ENCODE results near the gene SNAI3. TPM values are rescaled to one million over a fixed set of nuclear protein-coding genes. Genes with fewer than 3 reads are reported as not detected.

Gene SNAI3
- total RNA-seq, 1 donor from 2014 or later: 2.7 TPM

DNA sequence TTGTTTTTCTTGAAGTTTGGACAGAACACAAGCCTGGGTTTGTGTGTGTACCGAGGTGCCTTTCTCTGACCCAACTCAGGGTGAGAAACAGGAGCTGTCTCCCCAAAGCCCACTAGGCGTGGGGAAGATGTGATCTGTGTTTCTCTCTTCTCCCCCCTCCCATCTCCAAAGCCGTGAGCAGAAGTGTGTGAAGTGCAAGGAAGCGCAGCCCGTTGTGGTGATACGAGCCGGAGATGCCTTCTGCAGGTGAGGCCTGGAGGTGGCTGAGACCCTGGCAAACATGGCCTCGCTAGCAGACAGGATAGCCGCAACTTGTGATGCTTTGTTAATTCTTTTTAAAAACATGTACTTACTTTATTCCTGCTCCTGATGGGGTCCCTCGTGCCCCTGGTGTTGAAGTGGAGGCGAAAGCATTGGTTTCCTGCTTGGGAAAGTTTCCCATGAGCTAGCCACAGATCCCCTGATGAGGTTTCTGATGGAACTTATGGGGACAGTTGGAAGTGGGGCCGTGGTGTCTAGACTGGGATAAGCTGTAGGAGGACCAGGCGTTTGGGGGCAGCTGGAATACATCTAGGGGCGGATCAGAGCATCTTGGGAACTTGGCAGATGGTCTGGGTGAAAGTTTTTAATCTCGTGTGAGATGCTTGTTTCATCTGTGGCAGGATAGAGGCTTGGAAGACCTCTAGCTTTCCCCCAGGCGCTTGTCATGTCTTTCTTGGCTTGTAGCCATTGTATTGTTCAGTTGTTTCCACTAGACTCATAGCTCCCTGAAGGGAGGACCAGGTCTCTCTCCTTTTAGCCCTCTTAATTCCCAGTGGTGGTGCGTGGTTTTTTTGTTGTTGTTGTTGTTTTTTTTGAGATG lies 20.9 kb upstream of the SNAI3 start:
- no peaks in the 10 kb centered on the region for H3K9me3 Mint-ChIP-seq
- intact Hi-C loops (cut with micrococcal nuclease): loop anchor here (1.0 kb wide), 5 partner anchors 21 to 137 kb away; partner anchors contain the start of genes CYBA, SNAI3 and ZC3H18
- ChIA-PET POLR2A (interaction anchor here (0.6 to 2.6 kb wide), 5 partner anchors 24 to 271 kb away, joined by 3 to 10 read pairs (median 5); partner anchors contain the start of genes GALNS, MVD and TRAPPC2L), CTCF (interaction anchor here (0.5 to 0.8 kb wide), 3 partner anchors 30 to 777 kb away, joined by 3 read pairs; no protein-coding TSS in a partner anchor)
- H3K36me3 Mint-ChIP-seq (ENCODE audit: low read depth): peaks cover 4% of the 10 kb centered on the region
- no peak for ATAC-seq (ENCODE audit: low read depth)
- H3K27ac Mint-ChIP-seq: peak overlapping the region; percentile 62
- no peak for DNase-seq
- peaks cover 43% of the 10 kb centered on the region for H3K4me1 Mint-ChIP-seq
- peak overlapping the region; percentile 84 for H3K4me3 Mint-ChIP-seq
- H3K27me3 Mint-ChIP-seq: no peaks in the 10 kb centered on the region
- TF ChIP-seq, protein P1, sequence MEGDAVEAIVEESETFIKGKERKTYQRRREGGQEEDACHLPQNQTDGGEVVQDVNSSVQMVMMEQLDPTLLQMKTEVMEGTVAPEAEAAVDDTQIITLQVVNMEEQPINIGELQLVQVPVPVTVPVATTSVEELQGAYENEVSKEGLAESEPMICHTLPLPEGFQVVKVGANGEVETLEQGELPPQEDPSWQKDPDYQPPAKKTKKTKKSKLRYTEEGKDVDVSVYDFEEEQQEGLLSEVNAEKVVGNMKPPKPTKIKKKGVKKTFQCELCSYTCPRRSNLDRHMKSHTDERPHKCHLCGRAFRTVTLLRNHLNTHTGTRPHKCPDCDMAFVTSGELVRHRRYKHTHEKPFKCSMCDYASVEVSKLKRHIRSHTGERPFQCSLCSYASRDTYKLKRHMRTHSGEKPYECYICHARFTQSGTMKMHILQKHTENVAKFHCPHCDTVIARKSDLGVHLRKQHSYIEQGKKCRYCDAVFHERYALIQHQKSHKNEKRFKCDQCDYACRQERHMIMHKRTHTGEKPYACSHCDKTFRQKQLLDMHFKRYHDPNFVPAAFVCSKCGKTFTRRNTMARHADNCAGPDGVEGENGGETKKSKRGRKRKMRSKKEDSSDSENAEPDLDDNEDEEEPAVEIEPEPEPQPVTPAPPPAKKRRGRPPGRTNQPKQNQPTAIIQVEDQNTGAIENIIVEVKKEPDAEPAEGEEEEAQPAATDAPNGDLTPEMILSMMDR (IDR thresholded peaks at IDR 0.05): no peak

DNA sequence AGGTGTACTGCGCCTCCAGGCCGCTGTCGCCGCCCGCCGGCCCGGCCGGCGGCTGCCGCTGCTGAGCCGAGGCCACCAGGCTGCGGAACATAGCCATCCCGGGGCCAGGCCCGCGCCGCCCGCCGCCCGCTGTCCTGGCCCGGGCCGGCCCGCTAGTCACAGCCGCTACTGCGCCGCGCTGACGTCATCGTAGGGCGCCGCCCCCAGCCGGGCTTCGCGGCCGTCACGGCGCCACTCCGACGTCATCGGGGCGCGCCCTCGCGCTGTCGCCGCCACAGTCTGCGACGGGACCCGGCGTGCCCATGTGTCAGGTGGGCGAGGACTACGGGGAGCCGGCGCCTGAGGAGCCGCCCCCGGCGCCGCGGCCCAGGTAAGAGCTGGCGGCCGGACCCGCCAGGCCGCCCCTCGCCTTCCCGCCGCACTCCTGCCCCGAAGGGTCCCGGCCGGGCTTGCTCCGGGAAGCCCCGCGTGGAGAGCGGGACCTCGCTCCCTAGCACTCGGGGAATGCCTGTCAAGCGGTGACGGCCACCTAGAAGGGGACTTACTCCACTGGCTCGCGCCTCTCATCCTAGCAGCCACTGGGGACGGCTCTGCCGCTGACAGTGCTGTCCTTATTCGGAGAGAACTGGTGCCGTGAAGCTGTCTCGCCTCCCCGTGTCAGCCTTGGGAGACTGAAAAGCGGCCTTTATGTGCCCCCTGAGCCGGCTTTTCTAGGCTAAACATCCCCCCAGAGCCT lies 20.1 kb upstream of the SNAI3 start, which contains the start of the genes CTU2 and RNF166:
Gene CTU2, plus strand, starts transcription at position 275 of the 736 bp plus-strand sequence. Its CDS starts 28 bp downstream, at position 303.
Gene RNF166, minus strand, starts transcription at position 180 of the 736 bp plus-strand sequence. Its CDS starts 83 bp downstream, at position 97.
- Mint-ChIP-seq H3K36me3 (ENCODE audit: low read depth) (peaks cover 4% of the 10 kb centered on the region), H3K27ac (peak within 1 kb of the TSS; percentile 85), H3K27me3 (no peaks in the 10 kb centered on the region), H3K9me3 (no peaks in the 10 kb centered on the region), H3K4me3 (peak within 1 kb of the TSS; percentile 87), H3K4me1 (peaks cover 51% of the 10 kb centered on the region)
- ChIA-PET CTCF (interaction anchor here (0.5 to 0.7 kb wide), 2 partner anchors 31 to 776 kb away, joined by 3 read pairs; no protein-coding TSS in a partner anchor), POLR2A (interaction anchor here (0.6 to 2.6 kb wide), 8 partner anchors 23 to 151 kb away, joined by 3 to 10 read pairs (median 5); partner anchors contain the start of genes APRT, GALNS, MVD and TRAPPC2L)
- intact Hi-C loops (cut with micrococcal nuclease): loop anchor here (1.0 kb wide), 5 partner anchors 20 to 136 kb away; partner anchors contain the start of genes CYBA, SNAI3 and ZC3H18
- DNase-seq: peak; percentile 95
- peak; percentile 70 for ATAC-seq (ENCODE audit: low read depth)
- TF ChIP-seq, protein P1 (IDR thresholded peaks at IDR 0.05): no peak

DNA sequence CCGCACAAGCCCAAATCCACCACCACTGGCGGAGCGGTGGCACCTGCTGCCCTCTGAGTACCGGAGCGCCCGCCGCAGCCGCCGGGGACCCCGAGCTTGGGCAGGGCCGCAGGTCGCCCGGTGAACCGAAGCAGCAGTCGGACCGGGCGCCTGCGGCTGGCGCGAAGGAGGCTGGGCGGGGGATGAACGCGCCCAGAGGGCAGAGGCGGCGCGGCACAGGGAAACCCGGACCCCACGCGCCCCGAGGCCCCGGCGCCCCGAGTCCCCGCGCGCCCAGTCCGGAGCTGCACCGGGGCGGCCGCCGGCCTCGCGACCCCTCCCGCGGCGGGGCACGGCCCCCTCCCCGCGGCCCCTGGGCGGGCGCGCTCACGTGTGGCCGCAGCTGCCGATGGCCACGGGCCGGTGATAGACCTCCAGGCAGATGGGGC lies 19.5 kb upstream of the SNAI3 start:
- no peak for DNase-seq
- Mint-ChIP-seq H3K27me3 (no peaks in the 10 kb centered on the region), H3K9me3 (no peaks in the 10 kb centered on the region), H3K36me3 (ENCODE audit: low read depth) (peaks cover 4% of the 10 kb centered on the region), H3K4me3 (peak overlapping the region; percentile 87), H3K4me1 (peaks cover 57% of the 10 kb centered on the region), H3K27ac (peak overlapping the region; percentile 85)
- CTCF ChIA-PET: no interaction called here
- POLR2A ChIA-PET: interaction anchor here (0.8 to 2.6 kb wide), 7 partner anchors 24 to 136 kb away, joined by 3 to 10 read pairs (median 5); partner anchors contain the start of genes APRT, MVD and ZC3H18
- TF ChIP-seq, protein P1 (IDR thresholded peaks at IDR 0.05): no peak
- intact Hi-C loops (cut with micrococcal nuclease): loop anchor here (1.0 kb wide), 5 partner anchors 20 to 136 kb away; partner anchors contain the start of genes CYBA, SNAI3 and ZC3H18
- ATAC-seq (ENCODE audit: low read depth): peak; percentile 2

DNA sequence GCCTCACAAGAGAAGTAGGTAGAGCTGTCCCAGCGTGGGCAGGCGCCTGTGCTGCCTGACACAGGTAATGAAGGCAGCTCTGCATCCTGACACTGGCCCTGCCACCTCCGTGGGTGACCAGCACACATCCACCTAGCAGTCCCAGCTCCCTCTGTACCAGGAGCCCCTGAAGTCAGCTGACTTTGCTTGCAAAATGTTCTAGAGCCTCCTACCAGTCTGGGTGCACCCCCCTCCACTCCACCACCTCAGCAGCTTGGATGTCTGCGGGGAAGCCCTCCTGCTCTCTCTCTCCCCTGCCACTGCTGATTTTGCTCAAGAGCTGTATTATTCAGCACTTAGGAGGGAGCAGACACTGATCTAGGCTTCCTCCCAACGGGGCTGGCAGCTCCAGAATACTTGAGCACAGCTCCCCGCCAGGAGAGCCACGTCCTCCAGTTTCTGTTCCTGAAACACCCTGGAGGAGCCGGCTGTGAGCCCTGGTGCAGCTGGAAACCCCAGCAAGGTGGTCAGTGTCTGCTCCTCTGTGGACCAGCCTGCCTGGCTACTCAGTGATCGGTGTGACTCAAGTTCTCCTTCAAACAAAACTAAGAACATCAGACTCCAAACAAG lies 18.9 kb upstream of the SNAI3 start:
- Mint-ChIP-seq H3K36me3 (ENCODE audit: low read depth) (peaks cover 3% of the 10 kb centered on the region), H3K4me3 (peak overlapping the region; percentile 87), H3K4me1 (peaks cover 63% of the 10 kb centered on the region), H3K27ac (peak overlapping the region; percentile 85), H3K27me3 (no peaks in the 10 kb centered on the region), H3K9me3 (no peaks in the 10 kb centered on the region)
- no peak for ATAC-seq (ENCODE audit: low read depth)
- intact Hi-C loops (cut with micrococcal nuclease): no loop called here
- CTCF ChIA-PET: interaction anchor here (0.8 kb wide), 1 partner anchor 24 kb away, joined by 3 read pairs; no protein-coding TSS in a partner anchor
- no peak for DNase-seq
- TF ChIP-seq, protein P1 (IDR thresholded peaks at IDR 0.05): no peak
- POLR2A ChIA-PET: interaction anchor here (1.0 to 2.6 kb wide), 5 partner anchors 23 to 135 kb away, joined by 3 to 10 read pairs (median 5); partner anchors contain the start of genes APRT, MVD and ZC3H18
